WERI-Rb-1 (cell line): ENCODE data around the gene NARS2.

Experiments
- DNase-seq: peaks from one replicate; pipeline ENCODE4 v3.0.0-alpha.2; 2020
- H3K27ac ChIP-seq: fragments of 250-450 bp; sonication (Bioruptor Pico); 2 replicates; pipeline ENCODE4 v1.5.1; 2020; ENCODE audit warnings: mild to moderate bottlenecking, moderate library complexity
- H3K27me3 ChIP-seq: fragments of 250-450 bp; sonication (Bioruptor Pico); 2 replicates; pipeline ENCODE4 v1.5.1; 2021; ENCODE audit warnings: mild to moderate bottlenecking, low read depth, moderate library complexity; ENCODE audit not compliant: insufficient read depth, severe bottlenecking
- H3K36me3 ChIP-seq: fragments of 250-450 bp; sonication (Bioruptor Pico); 2 replicates; pipeline ENCODE4 v1.5.1; 2020; ENCODE audit warnings: mild to moderate bottlenecking, moderate library complexity
- H3K4me3 ChIP-seq: 2 replicates; pipeline ENCODE4 v1.5.1; 2011; ENCODE audit warnings: low read depth, mild to moderate bottlenecking, control low read depth, low read length
- H3K9me3 ChIP-seq: fragments of 250-450 bp; sonication (Bioruptor Pico); 2 replicates; pipeline ENCODE4 v1.5.1; 2021; ENCODE audit warnings: mild to moderate bottlenecking, moderate library complexity; ENCODE audit not compliant: severe bottlenecking
- TF ChIP-seq, protein P1 (sequence below): IDR thresholded peaks from 2 replicates; pipeline ENCODE4 v1.5.1; 2011; ENCODE audit warnings: low read depth, mild to moderate bottlenecking, control low read depth, inconsistent platforms, low read length

Gene NARS2

DNA sequence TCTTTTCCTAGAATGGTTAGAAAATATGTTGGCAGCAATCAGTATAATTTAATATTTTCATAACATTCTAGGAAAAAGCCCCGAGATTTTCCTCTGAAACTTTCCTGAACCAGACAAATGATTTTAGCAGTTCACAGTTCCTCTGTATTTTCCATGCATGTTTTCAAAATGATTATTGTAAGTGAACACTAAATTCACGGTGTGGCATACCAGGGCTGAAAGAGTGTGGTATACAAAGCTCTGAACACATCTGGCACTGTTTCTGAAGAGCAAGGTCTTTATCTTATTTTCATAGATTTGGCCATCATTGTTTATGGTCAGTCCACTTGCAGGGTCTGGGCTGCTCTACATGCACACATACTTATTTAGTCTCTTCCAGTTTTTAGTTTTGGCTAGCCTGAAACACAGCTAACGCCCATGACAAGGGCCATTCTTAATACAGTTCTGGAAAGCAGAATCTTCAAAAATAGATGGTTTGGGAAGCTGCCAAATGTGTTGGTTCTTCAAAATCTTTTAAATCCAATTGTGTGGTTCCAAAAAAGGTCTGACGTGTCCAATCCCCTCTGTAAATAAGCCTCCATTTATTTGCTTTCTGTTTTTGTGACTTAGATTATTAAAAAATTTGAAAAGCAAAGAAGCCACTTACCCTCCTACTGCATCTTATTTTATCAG lies 149.1 kb downstream of the NARS2 start:
- DNase-seq: no peak
- Histone ChIP-seq H3K4me3 (no peak overlapping the region), H3K9me3 (no peaks in the 10 kb centered on the region), H3K27me3 (no peaks in the 10 kb centered on the region), H3K36me3 (no peaks in the 10 kb centered on the region), H3K27ac (no peak overlapping the region)
- TF ChIP-seq, protein P1, sequence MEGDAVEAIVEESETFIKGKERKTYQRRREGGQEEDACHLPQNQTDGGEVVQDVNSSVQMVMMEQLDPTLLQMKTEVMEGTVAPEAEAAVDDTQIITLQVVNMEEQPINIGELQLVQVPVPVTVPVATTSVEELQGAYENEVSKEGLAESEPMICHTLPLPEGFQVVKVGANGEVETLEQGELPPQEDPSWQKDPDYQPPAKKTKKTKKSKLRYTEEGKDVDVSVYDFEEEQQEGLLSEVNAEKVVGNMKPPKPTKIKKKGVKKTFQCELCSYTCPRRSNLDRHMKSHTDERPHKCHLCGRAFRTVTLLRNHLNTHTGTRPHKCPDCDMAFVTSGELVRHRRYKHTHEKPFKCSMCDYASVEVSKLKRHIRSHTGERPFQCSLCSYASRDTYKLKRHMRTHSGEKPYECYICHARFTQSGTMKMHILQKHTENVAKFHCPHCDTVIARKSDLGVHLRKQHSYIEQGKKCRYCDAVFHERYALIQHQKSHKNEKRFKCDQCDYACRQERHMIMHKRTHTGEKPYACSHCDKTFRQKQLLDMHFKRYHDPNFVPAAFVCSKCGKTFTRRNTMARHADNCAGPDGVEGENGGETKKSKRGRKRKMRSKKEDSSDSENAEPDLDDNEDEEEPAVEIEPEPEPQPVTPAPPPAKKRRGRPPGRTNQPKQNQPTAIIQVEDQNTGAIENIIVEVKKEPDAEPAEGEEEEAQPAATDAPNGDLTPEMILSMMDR: no peak

GRCh38 chr11:78424334-78425270 lies 150.1 kb downstream of the NARS2 start:
- no peak overlapping the region for H3K4me3 ChIP-seq
- no peaks in the 10 kb centered on the region for H3K36me3 ChIP-seq
- no peaks in the 10 kb centered on the region for H3K27me3 ChIP-seq
- DNase-seq: no peak
- no peaks in the 10 kb centered on the region for H3K9me3 ChIP-seq
- TF ChIP-seq, protein P1: no peak
- no peak overlapping the region for H3K27ac ChIP-seq

DNA sequence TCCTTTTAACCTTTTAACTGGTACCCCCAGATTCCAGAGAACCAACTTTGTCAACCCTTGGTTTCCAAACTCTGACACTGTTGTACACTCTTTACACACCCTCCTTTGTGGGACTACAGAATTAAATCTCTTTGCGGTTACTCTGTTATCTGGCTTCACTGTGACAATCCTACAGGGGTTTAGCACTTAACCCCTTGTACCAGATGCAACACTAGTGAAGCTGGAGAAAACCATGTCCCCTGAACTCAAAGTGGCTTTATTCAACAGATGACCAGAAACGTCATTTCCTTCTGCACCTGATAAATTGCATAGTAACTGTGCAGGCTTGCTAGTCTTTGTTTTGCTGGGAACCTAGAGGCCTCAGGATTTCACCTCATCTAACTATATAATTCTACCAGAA lies 151.4 kb downstream of the NARS2 start:
- no peaks in the 10 kb centered on the region for H3K36me3 ChIP-seq
- H3K9me3 ChIP-seq: no peaks in the 10 kb centered on the region
- H3K4me3 ChIP-seq: no peak overlapping the region
- no peak for DNase-seq
- H3K27me3 ChIP-seq: no peaks in the 10 kb centered on the region
- H3K27ac ChIP-seq: no peak overlapping the region; the same call in 1 of the 2 replicates
- TF ChIP-seq, protein P1: no peak

DNA sequence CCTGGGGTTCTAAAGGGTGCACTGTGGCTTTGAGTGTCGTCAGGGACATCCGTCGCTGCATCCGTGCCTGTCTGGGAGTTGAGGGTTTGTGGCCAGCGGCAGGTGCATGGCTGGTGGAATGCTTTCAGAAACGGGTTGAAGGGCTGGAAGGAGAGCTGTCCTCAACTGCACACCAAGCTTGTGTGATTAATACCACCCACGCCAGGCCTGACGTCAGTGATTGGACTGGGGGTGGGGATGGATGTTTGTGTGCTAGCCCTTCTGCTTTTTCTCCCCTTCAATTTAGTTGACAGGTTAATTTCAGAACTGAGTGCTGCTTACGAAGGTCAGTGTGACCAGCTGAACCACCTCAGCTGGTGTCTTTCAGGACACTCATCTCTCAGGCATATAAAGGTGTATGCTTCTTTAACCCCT lies 153.9 kb downstream of the NARS2 start:
- no peaks in the 10 kb centered on the region for H3K27me3 ChIP-seq
- H3K36me3 ChIP-seq: no peaks in the 10 kb centered on the region
- H3K27ac ChIP-seq: no peak overlapping the region
- no peak overlapping the region for H3K4me3 ChIP-seq
- TF ChIP-seq, protein P1: no peak
- H3K9me3 ChIP-seq: no peaks in the 10 kb centered on the region
- DNase-seq: no peak

DNA sequence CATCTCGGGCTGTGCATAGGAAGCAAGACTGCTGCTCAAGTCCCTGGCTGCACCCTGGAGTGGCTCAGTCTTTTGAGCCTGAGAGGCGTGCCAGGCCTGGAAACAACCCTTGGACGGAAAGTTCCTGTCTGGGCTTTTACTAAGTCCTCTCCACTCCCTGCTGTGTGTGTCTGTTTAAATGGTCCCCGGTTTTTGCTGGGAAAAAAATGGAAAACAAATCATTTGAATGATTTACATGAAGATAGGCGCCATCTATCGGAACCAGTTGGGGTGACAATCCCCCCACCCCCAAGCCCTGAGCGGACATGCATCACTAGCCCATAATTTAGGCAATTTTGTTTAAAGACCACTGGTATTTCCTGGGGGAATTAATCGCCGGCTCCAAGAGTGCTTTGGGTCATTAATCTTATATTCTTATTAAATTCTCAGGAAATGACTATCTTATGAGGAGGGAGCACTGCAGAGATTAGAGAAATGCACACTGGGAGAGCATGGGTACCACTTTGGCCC lies 154.4 kb downstream of the NARS2 start:
- Histone ChIP-seq H3K4me3 (no peak overlapping the region), H3K27me3 (no peaks in the 10 kb centered on the region), H3K36me3 (no peaks in the 10 kb centered on the region), H3K9me3 (no peaks in the 10 kb centered on the region), H3K27ac (no peak overlapping the region)
- TF ChIP-seq, protein P1: peak; percentile 27; the same call in 1 of the 2 replicates
- DNase-seq: peak; percentile 63
